Measurements from ENCODE around the gene PTPN14. TPM values are rescaled to one million over a fixed set of nuclear protein-coding genes. Genes with fewer than 3 reads are reported as not detected.

The PTPN14 gene
- total RNA-seq, 2 experiments from 2014 or later, result 0.20 to 0.28 TPM

DNA sequence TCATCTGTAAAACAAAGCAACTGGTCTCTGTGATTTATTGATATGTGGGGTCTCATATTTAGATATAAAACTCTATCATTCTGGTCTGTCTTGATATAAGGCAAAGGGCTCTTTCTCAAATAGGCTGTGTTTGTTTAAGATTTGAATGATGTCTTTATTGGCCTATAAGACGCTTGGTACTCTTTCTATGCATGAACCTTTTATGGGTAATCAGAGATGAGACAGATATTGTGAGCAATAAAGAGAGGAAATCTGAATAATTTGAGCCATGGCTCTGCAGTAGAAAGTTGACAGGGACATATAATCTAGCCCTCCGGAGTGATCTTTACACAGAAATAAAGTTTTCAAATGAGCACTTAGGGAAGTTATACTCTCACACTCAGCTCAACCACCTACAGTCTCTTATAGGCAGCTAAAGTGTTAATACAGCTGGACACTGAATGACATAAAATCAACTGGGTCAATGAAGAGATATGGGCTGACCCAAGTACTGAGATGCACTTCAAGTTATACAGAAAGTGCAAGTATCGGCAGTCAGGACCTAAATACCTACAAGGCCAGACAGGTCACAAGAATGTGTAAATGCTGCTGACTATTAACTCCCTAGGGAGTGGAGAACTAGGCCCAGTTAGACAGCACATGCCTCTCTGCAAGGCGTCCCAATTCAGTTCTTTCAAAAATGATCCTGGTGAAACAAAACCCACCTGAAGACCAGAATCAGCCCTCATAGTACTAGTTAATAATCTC lies 111.0 kb downstream of the PTPN14 start:
- Mint-ChIP-seq H3K4me3 (no peak overlapping the region), H3K36me3 (ENCODE audit: low read depth) (no peaks in the 10 kb centered on the region), H3K27me3 (peaks cover 4% of the 10 kb centered on the region), H3K27ac (peak overlapping the region; percentile 83), H3K4me1 (peaks cover 53% of the 10 kb centered on the region), H3K9me3 (no peaks in the 10 kb centered on the region)
- CTCF ChIA-PET, result no interaction called here
- POLR2A ChIA-PET, result interaction anchor here (3.0 kb wide), 1 partner anchor 13 kb away, joined by 24 read pairs; no protein-coding TSS in a partner anchor
- no peak for DNase-seq

DNA sequence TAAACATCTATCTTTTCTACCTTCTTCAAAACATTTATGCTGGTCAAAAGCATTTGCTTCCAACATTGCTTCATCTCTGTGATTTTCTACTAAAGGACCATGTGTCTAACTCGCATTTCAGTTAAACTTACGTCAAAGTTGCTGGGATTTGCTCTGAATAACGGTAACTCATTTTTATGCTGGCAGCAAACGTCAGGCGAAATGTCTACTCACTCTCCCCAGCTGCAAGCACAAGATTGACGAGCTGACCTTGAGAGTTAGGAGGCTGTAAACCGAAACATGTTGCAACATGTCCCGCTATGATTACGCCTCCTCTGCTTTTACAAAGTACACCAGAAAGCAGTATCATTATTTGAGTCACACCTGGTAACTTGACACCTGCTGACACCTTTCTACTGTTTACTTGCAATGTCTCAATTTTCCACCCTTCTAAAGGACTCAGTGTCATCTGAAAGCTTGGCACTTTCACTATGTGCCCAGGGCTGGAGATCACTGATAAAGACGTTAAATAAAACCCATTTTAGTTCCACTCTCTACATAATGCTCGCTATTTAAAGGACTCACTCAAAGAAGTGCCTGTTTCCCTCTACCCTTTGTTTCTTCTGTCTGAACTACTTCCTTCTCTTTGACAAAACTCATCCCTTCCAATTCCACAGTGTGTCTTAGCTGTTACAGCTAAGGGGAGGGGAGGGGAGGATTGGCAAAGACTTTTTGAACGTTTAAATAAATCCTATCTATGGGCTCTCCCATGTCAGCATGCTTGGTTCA lies 111.9 kb downstream of the PTPN14 start:
- CTCF ChIA-PET, result interaction anchor here (1.0 kb wide), 2 partner anchors 107 to 188 kb away, joined by 3 to 4 read pairs; no protein-coding TSS in a partner anchor
- H3K36me3 Mint-ChIP-seq (ENCODE audit: low read depth), result no peaks in the 10 kb centered on the region
- H3K4me3 Mint-ChIP-seq, result peak overlapping the region; percentile 64
- H3K9me3 Mint-ChIP-seq, result no peaks in the 10 kb centered on the region
- H3K27me3 Mint-ChIP-seq, result peaks cover 4% of the 10 kb centered on the region
- peak overlapping the region; percentile 83 for H3K27ac Mint-ChIP-seq
- peak; percentile 54 for DNase-seq
- peaks cover 50% of the 10 kb centered on the region for H3K4me1 Mint-ChIP-seq
- POLR2A ChIA-PET, result interaction anchor here (1.0 to 3.0 kb wide), 3 partner anchors 12 to 163 kb away, joined by 3 to 24 read pairs (median 6); no protein-coding TSS in a partner anchor

DNA sequence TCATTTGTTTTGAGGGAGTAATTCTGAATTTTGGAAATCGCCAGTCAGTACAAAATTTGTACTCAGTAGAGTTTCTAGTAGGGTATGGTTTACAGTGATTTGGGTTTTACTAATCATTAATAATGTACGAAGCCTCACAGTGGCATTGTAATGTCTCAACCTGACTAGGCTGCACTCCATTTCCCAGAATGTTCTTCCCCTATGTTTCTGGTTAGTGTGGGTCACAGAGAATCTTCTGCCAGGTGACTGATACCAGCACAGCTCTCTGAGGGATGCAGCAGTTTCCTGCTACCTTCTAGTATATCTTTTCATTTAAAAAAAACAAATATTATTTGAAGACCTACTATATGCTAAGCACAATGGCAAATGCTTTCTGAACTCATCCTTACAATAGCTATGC lies 112.9 kb downstream of the PTPN14 start:
- Mint-ChIP-seq H3K27me3 (peaks cover 4% of the 10 kb centered on the region), H3K9me3 (no peaks in the 10 kb centered on the region), H3K36me3 (ENCODE audit: low read depth) (no peaks in the 10 kb centered on the region), H3K4me3 (peak overlapping the region; percentile 64), H3K27ac (peak overlapping the region; percentile 83), H3K4me1 (peaks cover 46% of the 10 kb centered on the region)
- ChIA-PET POLR2A (interaction anchor here (1.0 to 3.0 kb wide), 3 partner anchors 11 to 164 kb away, joined by 3 to 24 read pairs (median 6); no protein-coding TSS in a partner anchor), CTCF (interaction anchor here (1.0 kb wide), 2 partner anchors 106 to 189 kb away, joined by 3 to 4 read pairs; no protein-coding TSS in a partner anchor)
- peak; percentile 23 for DNase-seq

DNA sequence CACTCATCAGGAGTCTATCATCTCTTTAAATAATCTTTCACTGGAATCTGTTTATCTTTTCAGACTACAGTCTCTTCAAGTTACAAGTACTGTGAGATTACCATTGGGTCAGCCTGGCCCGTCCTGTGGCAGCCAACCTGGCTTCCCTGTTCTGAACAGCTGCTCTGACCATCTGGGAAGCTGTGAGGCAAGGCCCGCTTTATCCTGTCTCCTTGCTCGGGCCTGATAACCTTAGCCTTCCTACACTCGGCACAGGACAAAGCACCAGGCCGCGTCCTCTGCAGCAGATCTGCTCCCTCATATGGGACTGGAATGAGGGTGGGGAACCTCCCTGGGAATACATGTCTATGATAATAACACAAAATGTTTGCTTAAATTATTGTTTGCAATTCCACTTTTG lies 113.3 kb downstream of the PTPN14 start:
- DNase-seq, result no peak
- Mint-ChIP-seq H3K27me3 (peaks cover 3% of the 10 kb centered on the region), H3K4me3 (no peak overlapping the region), H3K36me3 (ENCODE audit: low read depth) (no peaks in the 10 kb centered on the region), H3K4me1 (peaks cover 44% of the 10 kb centered on the region), H3K27ac (no peak overlapping the region), H3K9me3 (peaks cover 2% of the 10 kb centered on the region)
- CTCF ChIA-PET, result no interaction called here
- POLR2A ChIA-PET, result interaction anchor here (1.3 to 3.0 kb wide), 2 partner anchors 11 to 164 kb away, joined by 6 to 24 read pairs; no protein-coding TSS in a partner anchor

DNA sequence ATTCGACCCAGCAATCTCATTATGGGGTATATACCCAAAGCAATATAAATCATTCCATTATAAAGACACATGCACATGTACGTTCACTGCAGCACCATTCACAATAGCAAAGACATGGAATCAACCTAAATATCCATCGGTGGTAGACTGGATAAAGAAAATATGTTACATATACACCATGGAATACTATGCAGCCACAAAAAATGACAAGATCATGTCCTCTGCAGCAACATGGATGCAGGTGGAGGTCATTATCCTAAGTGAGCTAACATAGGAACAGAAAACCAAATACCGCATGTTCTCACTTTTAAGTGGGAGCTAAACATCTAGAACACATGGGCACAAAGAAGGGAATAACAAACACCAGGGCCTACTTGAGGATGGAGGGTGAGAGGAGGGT lies 115.5 kb downstream of the PTPN14 start:
- POLR2A ChIA-PET, result no interaction called here
- no peaks in the 10 kb centered on the region for H3K27me3 Mint-ChIP-seq
- peaks cover 34% of the 10 kb centered on the region for H3K4me1 Mint-ChIP-seq
- H3K4me3 Mint-ChIP-seq, result no peak overlapping the region
- peaks cover 2% of the 10 kb centered on the region for H3K9me3 Mint-ChIP-seq
- no peaks in the 10 kb centered on the region for H3K36me3 Mint-ChIP-seq (ENCODE audit: low read depth)
- DNase-seq, result no peak
- CTCF ChIA-PET, result no interaction called here
- no peak overlapping the region for H3K27ac Mint-ChIP-seq

DNA sequence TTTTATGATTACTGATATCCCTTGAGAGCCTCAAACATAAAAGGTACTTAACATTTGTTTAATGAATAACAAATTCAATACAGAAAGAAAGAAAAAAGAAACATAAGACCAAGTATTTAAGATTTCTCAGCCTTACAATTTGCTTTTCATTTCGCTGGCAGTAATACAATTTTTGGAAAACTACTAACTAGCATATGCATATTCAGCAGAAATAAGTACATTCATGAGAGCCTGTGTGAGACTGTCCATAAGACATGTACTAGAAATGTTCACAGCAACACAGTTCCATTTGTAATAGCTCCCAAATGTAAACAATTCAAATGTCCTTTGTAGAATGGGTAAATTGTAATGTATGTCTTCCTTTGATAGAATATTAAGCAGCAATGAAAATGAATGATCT lies 119.2 kb downstream of the PTPN14 start:
- peaks cover 2% of the 10 kb centered on the region for H3K9me3 Mint-ChIP-seq
- CTCF ChIA-PET, result interaction anchor here (0.6 kb wide), 1 partner anchor 62 kb away, joined by 5 read pairs; no protein-coding TSS in a partner anchor

DNA sequence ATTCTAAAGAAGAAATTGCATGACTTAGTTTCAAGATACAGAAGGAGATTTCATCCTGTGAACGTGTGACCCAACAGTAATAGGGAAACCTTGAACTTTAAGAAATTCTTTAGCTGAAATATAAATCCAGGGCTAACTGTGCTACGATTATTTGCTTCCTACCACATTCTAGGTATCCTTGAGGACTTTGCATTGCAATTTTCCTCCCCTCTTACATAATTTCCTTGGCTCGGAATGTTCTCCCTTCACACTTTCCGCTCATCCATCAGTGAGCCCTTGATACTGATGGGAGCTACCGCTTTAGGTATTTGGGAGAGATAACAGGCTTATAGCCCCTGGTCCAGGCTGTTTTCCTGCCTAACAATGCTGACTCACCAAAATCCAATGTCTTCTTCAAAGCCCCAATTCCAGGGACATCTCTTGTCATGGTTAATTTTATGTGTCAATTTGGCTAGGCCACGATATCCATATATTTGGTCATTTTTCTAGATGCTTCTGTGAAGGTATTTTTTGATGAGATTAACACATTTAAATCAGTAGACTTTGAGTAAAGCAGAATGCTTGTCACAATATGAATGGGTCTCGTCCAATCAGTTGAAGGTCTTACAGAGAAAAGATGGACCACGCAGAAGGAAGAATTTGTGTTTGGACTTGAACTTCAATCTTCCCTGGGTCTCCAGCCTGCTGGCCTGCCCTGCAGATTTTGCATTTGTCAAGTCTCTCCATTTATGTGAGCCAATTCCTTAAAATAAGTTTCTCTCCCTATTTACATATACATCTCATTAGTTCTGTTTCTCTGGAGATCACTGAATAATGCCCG lies 121.2 kb downstream of the PTPN14 start:
- no peak for DNase-seq

More for the DNA sequence above, 119.2 kb downstream of the PTPN14 start:
- Mint-ChIP-seq H3K36me3 (ENCODE audit: low read depth) (peaks cover 3% of the 10 kb centered on the region), H3K4me1 (peaks cover 20% of the 10 kb centered on the region), H3K27me3 (no peaks in the 10 kb centered on the region), H3K4me3 (no peak overlapping the region), H3K27ac (no peak overlapping the region)
- POLR2A ChIA-PET, result no interaction called here
- DNase-seq, result no peak

DNA sequence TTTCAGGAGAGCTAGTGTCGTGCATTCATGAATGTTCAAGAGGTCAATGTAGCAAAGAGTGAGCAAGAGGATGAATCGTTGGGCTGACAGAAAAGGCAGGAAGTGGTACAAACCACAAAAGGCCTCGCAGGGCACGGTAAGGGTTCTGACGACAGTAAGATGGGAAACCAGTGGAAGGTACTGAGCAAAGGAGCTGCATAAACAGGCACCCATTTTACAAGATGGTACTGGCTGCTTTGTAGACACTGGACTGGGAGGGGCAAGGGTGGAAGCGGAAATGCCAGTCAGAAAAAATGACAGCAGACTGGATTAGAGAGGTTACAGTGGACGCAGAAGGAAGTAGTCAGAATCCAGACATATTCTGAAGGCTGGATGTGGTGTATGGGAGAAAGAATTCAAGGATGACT lies 123.5 kb downstream of the PTPN14 start:
- Mint-ChIP-seq H3K4me1 (peaks cover 29% of the 10 kb centered on the region), H3K27me3 (no peaks in the 10 kb centered on the region), H3K27ac (peak overlapping the region; percentile 94), H3K4me3 (peak overlapping the region; percentile 43), H3K36me3 (ENCODE audit: low read depth) (peaks cover 3% of the 10 kb centered on the region), H3K9me3 (no peaks in the 10 kb centered on the region)
- peak; percentile 89 for DNase-seq
- ChIA-PET CTCF (interaction anchor here (0.9 to 1.3 kb wide), 3 partner anchors 25 to 167 kb away, joined by 3 to 4 read pairs (median 3); no protein-coding TSS in a partner anchor), POLR2A (interaction anchor here (0.8 to 1.9 kb wide), 11 partner anchors 10 to 213 kb away, joined by 3 to 24 read pairs (median 4); partner anchors contain the start of genes CENPF and SMYD2)

More for the DNA sequence above, 121.2 kb downstream of the PTPN14 start:
- Mint-ChIP-seq H3K9me3 (peaks cover 2% of the 10 kb centered on the region), H3K27me3 (no peaks in the 10 kb centered on the region), H3K27ac (no peak overlapping the region), H3K4me3 (no peak overlapping the region), H3K36me3 (ENCODE audit: low read depth) (peaks cover 3% of the 10 kb centered on the region), H3K4me1 (peaks cover 29% of the 10 kb centered on the region)
- POLR2A ChIA-PET, result no interaction called here
- CTCF ChIA-PET, result no interaction called here

DNA sequence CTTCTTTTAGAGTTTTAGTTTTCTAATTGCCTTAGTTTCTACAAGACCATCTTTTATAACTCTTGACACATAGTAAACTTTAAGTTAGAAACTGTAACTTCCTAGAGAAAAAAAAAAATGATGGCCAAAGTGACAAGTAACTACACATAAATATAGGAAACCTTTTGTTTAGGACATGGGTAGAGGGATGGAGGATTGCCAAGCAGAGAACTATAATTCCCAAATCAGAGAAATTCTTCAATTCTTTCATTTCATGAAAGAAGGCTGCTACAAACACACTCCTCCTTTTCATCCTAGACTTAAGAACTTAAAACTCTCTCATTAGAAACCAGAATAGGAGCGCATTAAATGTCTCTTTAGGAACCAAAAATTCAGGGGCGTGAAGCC lies 125.0 kb downstream of the PTPN14 start:
- Mint-ChIP-seq H3K4me1 (peaks cover 29% of the 10 kb centered on the region), H3K4me3 (no peak overlapping the region), H3K27ac (peak overlapping the region; percentile 32), H3K36me3 (ENCODE audit: low read depth) (peaks cover 5% of the 10 kb centered on the region), H3K9me3 (no peaks in the 10 kb centered on the region), H3K27me3 (peaks cover 4% of the 10 kb centered on the region)
- ChIA-PET POLR2A (interaction anchor here (1.9 kb wide), 1 partner anchor 13 kb away, joined by 24 read pairs; no protein-coding TSS in a partner anchor), CTCF (no interaction called here)
- no peak for DNase-seq

DNA sequence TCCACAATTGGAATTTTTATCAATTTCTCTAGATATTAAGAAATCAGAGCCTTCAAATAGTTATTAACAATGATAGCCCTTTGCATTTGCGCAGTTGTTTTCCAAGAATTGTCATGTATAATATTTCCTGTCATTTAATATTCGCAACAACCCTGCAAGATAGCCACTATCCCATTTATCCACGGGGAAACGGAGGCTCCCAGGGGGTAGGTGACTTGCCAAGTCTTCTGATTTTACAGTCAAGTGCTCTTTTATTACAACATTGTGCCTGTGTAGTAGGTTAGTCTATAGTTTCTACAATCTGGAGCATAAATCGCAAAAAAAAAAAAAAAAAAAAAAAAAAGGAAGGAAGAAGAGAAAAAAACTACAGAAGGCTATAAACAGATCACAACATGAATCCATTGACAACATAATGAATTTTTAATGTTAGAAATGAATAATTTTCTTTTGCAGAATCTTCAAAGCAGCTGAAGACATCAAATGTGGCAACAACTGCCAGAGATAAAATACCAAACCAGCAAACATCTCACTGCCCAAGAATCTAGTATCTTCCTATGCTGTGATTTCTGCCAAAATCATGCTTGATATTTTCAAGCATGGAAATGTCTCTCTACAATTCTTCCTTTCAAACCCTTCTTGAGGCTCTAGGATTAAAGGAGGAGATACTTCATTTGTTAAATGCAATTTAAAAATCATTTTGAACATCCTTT lies 125.5 kb downstream of the PTPN14 start:
- no peak for DNase-seq
- POLR2A ChIA-PET, result no interaction called here
- H3K4me1 Mint-ChIP-seq, result peaks cover 29% of the 10 kb centered on the region
- peaks cover 4% of the 10 kb centered on the region for H3K27me3 Mint-ChIP-seq
- no peak overlapping the region for H3K27ac Mint-ChIP-seq
- CTCF ChIA-PET, result no interaction called here
- peaks cover 5% of the 10 kb centered on the region for H3K36me3 Mint-ChIP-seq (ENCODE audit: low read depth)
- H3K4me3 Mint-ChIP-seq, result no peak overlapping the region
- H3K9me3 Mint-ChIP-seq, result peaks cover under 1% of the 10 kb centered on the region

DNA sequence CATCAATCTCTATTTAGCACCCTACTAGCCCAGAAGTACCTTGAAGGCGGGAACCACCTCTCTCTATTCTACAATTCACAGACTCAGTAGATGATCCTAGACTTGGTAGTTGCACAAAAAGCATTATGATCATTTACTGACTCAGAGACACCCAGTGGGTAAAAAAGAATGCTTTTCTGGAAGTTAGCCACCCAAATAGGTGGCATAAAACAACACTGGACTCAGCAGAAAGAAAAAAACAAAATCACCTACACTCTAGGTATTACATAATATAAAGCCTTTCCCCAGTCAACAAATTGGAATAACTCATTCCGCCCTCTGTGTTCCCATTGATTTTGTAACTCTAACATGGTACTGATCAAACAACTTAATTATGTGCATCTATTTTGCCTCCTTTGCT lies 126.3 kb downstream of the PTPN14 start:
- peaks cover 2% of the 10 kb centered on the region for H3K9me3 Mint-ChIP-seq
- peaks cover 5% of the 10 kb centered on the region for H3K36me3 Mint-ChIP-seq (ENCODE audit: low read depth)
- H3K4me3 Mint-ChIP-seq, result no peak overlapping the region
- H3K27me3 Mint-ChIP-seq, result peaks cover 4% of the 10 kb centered on the region
- ChIA-PET CTCF (no interaction called here), POLR2A (no interaction called here)
- H3K27ac Mint-ChIP-seq, result no peak overlapping the region
- DNase-seq, result no peak
- H3K4me1 Mint-ChIP-seq, result peaks cover 29% of the 10 kb centered on the region

DNA sequence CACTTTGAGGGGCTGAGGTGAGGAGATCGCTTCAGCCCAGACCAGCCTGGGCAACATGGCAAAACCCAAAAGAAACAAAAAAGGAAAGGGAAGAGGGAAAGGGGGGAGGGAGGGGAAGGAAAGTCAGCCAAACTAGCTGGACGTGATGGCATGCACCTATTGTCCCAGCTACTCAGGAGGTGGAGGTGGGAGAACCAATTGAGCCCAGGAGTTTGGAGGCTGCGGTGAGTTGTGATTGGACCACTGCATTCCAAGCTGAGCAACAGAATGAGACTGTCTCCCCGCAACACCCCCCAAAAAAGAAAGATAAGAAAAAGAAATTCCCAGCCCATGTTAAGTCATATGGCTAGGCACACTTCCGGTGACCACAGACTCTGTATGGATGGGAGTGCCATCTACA lies 128.4 kb downstream of the PTPN14 start:
- Mint-ChIP-seq H3K27me3 (peaks cover 4% of the 10 kb centered on the region), H3K4me1 (peaks cover 30% of the 10 kb centered on the region), H3K27ac (no peak overlapping the region), H3K36me3 (ENCODE audit: low read depth) (peaks cover 2% of the 10 kb centered on the region), H3K9me3 (peaks cover 2% of the 10 kb centered on the region), H3K4me3 (no peak overlapping the region)
- DNase-seq, result no peak
- ChIA-PET POLR2A (no interaction called here), CTCF (no interaction called here)
